Activated T-cell treated with anti-CD3 and anti-CD28 coated beads, Interleukin-2, amount 50 U/mL, for 72 hours (primary cell): ENCODE results near the gene ARSD. TPM values are rescaled to one million over a fixed set of nuclear protein-coding genes. Genes with fewer than 3 reads are reported as not detected.

Experiments
- ATAC-seq, 2 donors: fragments of 150-1000 bp; cut with Tn5 transposase; replicated peaks in 1 of 2; 2 replicates each; pipeline ENCODE4 v1.10.0; 2021; ENCODE audit warnings: moderate library complexity in 2 of 2, mild to moderate bottlenecking in 1 of 2
- DNase-seq, 2 donors: peaks; one replicate each; pipeline ENCODE4 v3.0.0; 2021 to 2022; ENCODE audit warnings: mixed read lengths in 1 of 2
- H3K27ac Mint-ChIP-seq: one replicate; pipeline ENCODE4 v1.8.0; 2022; ENCODE audit warnings: mild to moderate bottlenecking, moderate library complexity, mixed read lengths
- H3K27me3 Mint-ChIP-seq: one replicate; pipeline ENCODE4 v1.8.0; 2022; ENCODE audit warnings: low read depth, mixed read lengths
- H3K36me3 Mint-ChIP-seq, 2 donors: one replicate each; pipeline ENCODE4 v1.8.0; 2022; ENCODE audit warnings: mixed read lengths in 2 of 2, mild to moderate bottlenecking in 1 of 2; ENCODE audit not compliant: insufficient read depth in 2 of 2
- H3K4me1 Mint-ChIP-seq: one replicate; pipeline ENCODE4 v1.8.0; 2022; ENCODE audit warnings: low read depth, mixed read lengths
- H3K4me3 Mint-ChIP-seq, 2 donors: one replicate each; pipeline ENCODE4 v1.8.0; 2022; ENCODE audit warnings: mild to moderate bottlenecking in 2 of 2, mixed read lengths in 2 of 2, moderate library complexity in 2 of 2
- H3K9me3 Mint-ChIP-seq, 2 donors: one replicate each; pipeline ENCODE4 v1.8.0; 2022; ENCODE audit warnings: mixed read lengths in 2 of 2
- total RNA-seq, 2 donors: library from RNA; stranded (reverse); gene quantifications; one replicate each; pipeline ENCODE4 v1.2.3, GENCODE V29; 2022

ARSD gene
- total RNA-seq, 2 donors from 2014 or later = 1.5 to 2.4 TPM

GRCh38 chrX:2875136-2875481 is 54.0 kb downstream of the ARSD start:
- no peak overlapping the region for H3K4me3 Mint-ChIP-seq
- peaks cover 0 to 4% of the 10 kb centered on the region in 2 donors for H3K36me3 Mint-ChIP-seq
- H3K27me3 Mint-ChIP-seq = no peaks in the 10 kb centered on the region
- DNase-seq = no peak
- H3K9me3 Mint-ChIP-seq = no peaks in the 10 kb centered on the region
- no peak for ATAC-seq
- H3K27ac Mint-ChIP-seq = no peak overlapping the region
- H3K4me1 Mint-ChIP-seq = no peaks in the 10 kb centered on the region

DNA sequence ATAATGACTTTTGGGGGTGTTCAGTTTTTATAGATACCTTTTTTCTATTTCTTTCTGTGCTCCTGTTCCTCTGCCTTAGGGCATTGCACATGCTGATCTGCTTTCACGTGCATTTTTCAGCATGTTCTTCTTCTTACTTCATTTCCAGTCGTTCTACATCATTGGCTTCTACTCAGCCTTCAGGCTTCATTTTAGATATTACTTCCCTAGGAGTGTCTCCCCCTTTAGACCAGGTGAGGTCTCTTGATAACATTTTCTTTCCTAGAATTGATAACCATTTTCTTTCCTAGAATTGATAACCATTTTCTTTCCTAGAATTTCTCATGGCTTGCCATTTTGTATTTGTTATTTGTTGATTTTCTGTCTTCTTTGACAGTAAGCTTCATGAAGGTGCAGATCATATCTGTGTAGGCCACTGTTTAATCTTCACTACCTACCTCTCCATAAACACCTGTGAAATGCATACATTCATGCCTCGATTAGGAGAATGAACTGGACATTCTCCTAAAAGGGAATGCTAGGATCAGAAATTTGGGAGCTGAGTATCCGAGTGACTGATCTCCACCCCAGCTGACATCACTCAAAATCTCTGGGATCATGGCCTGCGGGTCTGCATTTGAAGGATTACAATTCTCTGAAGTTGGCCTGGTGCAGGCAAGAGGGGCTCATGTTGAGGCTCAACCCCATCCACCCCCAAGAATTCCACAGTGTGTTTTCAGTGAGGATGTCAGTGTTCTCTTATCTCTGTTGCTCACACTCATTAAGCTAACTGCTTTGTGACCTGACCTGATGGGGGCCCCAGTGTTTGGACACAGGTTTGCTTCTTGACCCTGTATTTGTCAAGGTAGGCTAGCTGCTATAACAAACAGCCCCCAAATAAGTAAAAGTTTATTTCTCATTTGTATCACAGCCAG is 54.7 kb downstream of the ARSD start:
- Mint-ChIP-seq H3K36me3 (peaks cover 0 to 4% of the 10 kb centered on the region in 2 donors), H3K4me3 (no peak overlapping the region), H3K9me3 (no peaks in the 10 kb centered on the region), H3K27me3 (no peaks in the 10 kb centered on the region), H3K4me1 (no peaks in the 10 kb centered on the region), H3K27ac (no peak overlapping the region)
- DNase-seq (no peak), ATAC-seq (no peak)

GRCh38 chrX:2872671-2873277 is 56.4 kb downstream of the ARSD start:
- DNase-seq = no peak
- no peaks in the 10 kb centered on the region for H3K4me1 Mint-ChIP-seq

GRCh38 chrX:2871831-2872230 is 57.3 kb downstream of the ARSD start:
- no peaks in the 10 kb centered on the region for H3K9me3 Mint-ChIP-seq
- H3K4me3 Mint-ChIP-seq = no peak overlapping the region
- H3K36me3 Mint-ChIP-seq = peaks cover 0 to 4% of the 10 kb centered on the region in 2 donors
- H3K4me1 Mint-ChIP-seq = no peaks in the 10 kb centered on the region
- no peak overlapping the region for H3K27ac Mint-ChIP-seq
- no peak for ATAC-seq
- DNase-seq = no peak
- no peaks in the 10 kb centered on the region for H3K27me3 Mint-ChIP-seq

More at GRCh38 chrX:2872671-2873277, 56.4 kb downstream of the ARSD start:
- ATAC-seq = no peak
- H3K36me3 Mint-ChIP-seq = peaks cover 0 to 4% of the 10 kb centered on the region in 2 donors
- H3K9me3 Mint-ChIP-seq = no peaks in the 10 kb centered on the region
- no peak overlapping the region for H3K27ac Mint-ChIP-seq
- no peak overlapping the region for H3K4me3 Mint-ChIP-seq
- no peaks in the 10 kb centered on the region for H3K27me3 Mint-ChIP-seq

GRCh38 chrX:2870650-2871049 is 58.5 kb downstream of the ARSD start:
- no peak for ATAC-seq
- Mint-ChIP-seq H3K27me3 (peaks cover under 1% of the 10 kb centered on the region), H3K36me3 (peaks cover 0 to 4% of the 10 kb centered on the region in 2 donors), H3K9me3 (no peaks in the 10 kb centered on the region), H3K27ac (no peak overlapping the region), H3K4me3 (no peak overlapping the region), H3K4me1 (no peaks in the 10 kb centered on the region)
- no peak for DNase-seq

- ATAC-seq (no peak), DNase-seq (no peak)
- Mint-ChIP-seq H3K27ac (no peak overlapping the region), H3K27me3 (peaks cover 8% of the 10 kb centered on the region), H3K36me3 (peaks cover 0 to 4% of the 10 kb centered on the region in 2 donors), H3K9me3 (no peaks in the 10 kb centered on the region), H3K4me3 (no peak overlapping the region), H3K4me1 (no peaks in the 10 kb centered on the region)
Observed at GRCh38 chrX:2867206-2867605, 61.9 kb downstream of the ARSD start.

GRCh38 chrX:2863646-2864045 is 65.5 kb downstream of the ARSD start:
- no peak overlapping the region for H3K4me3 Mint-ChIP-seq
- ATAC-seq (no peak), DNase-seq (no peak)
- no peaks in the 10 kb centered on the region for H3K4me1 Mint-ChIP-seq
- no peaks in the 10 kb centered on the region for H3K36me3 Mint-ChIP-seq
- H3K27ac Mint-ChIP-seq = no peak overlapping the region
- H3K27me3 Mint-ChIP-seq = peaks cover 8% of the 10 kb centered on the region
- no peaks in the 10 kb centered on the region for H3K9me3 Mint-ChIP-seq

GRCh38 chrX:2862404-2862803 is 66.7 kb downstream of the ARSD start:
- peaks cover 8% of the 10 kb centered on the region for H3K27me3 Mint-ChIP-seq
- H3K4me3 Mint-ChIP-seq = no peak overlapping the region
- no peaks in the 10 kb centered on the region for H3K36me3 Mint-ChIP-seq
- H3K4me1 Mint-ChIP-seq = no peaks in the 10 kb centered on the region
- DNase-seq = no peak
- ATAC-seq = no peak
- no peaks in the 10 kb centered on the region for H3K9me3 Mint-ChIP-seq
- H3K27ac Mint-ChIP-seq = no peak overlapping the region

DNA sequence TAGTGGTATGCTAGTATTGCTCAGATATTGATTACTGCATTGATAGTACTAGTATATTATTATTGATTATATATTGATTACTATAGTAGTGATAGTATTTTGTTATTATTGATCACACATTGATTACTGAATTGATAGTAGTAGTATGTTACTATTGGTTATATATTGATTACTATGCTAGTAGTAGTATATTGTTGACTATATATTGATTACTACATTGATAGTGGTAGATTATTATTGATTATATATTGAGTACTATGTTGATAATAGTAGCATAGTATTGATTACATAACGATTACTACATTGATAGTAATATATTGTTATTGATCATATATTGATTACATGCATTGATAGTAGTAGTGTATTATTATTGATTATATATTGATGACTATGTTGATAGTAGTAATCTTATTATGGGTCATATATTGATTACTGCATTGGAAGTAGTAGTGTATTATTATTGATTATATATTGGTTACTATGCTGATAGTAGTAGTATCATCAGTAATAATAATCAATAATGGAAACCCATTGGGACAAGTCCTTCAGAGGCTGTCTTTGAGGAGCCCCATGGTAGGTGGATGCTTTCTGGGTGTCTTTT is 69.8 kb downstream of the ARSD start:
- Mint-ChIP-seq H3K27me3 (peaks cover 7% of the 10 kb centered on the region), H3K36me3 (no peaks in the 10 kb centered on the region), H3K4me1 (no peaks in the 10 kb centered on the region), H3K4me3 (no peak overlapping the region), H3K9me3 (no peaks in the 10 kb centered on the region), H3K27ac (no peak overlapping the region)
- no peak for DNase-seq
- no peak for ATAC-seq

GRCh38 chrX:2857566-2857965 is 71.6 kb downstream of the ARSD start:
- Mint-ChIP-seq H3K9me3 (no peaks in the 10 kb centered on the region), H3K27me3 (peaks cover 7% of the 10 kb centered on the region), H3K27ac (no peak overlapping the region), H3K4me1 (no peaks in the 10 kb centered on the region), H3K4me3 (no peak overlapping the region), H3K36me3 (no peaks in the 10 kb centered on the region)
- DNase-seq (no peak), ATAC-seq (no peak)

GRCh38 chrX:2855761-2856160 is 73.4 kb downstream of the ARSD start:
- Mint-ChIP-seq H3K36me3 (no peaks in the 10 kb centered on the region), H3K27me3 (peaks cover 7% of the 10 kb centered on the region), H3K4me3 (no peak overlapping the region), H3K9me3 (no peaks in the 10 kb centered on the region), H3K4me1 (no peaks in the 10 kb centered on the region), H3K27ac (no peak overlapping the region)
- DNase-seq (no peak), ATAC-seq (no peak)

- ATAC-seq = no peak
- DNase-seq = no peak
- peaks cover 7% of the 10 kb centered on the region for H3K27me3 Mint-ChIP-seq
- no peaks in the 10 kb centered on the region for H3K4me1 Mint-ChIP-seq
- no peaks in the 10 kb centered on the region for H3K9me3 Mint-ChIP-seq
- H3K36me3 Mint-ChIP-seq = no peaks in the 10 kb centered on the region
- no peak overlapping the region for H3K27ac Mint-ChIP-seq
- no peak overlapping the region for H3K4me3 Mint-ChIP-seq
Observed at GRCh38 chrX:2854918-2855317, 74.2 kb downstream of the ARSD start.
